NCI-H2107 (cell line): ENCODE results near the gene SUPT3H.
"Not testable (repeated sequence)": the region's sequence is repeated elsewhere in the genome, so short reads cannot be mapped to it uniquely, and the experiment has no call there.

Source experiments
- DNase-seq: peaks from one replicate; lab custom pipeline; 2025; lab: John Stamatoyannopoulos, UW

SUPT3H gene

GRCh38 chr6:44898296-44898930 is 479.3 kb downstream of the SUPT3H start:
- DNase-seq: no peak

DNA sequence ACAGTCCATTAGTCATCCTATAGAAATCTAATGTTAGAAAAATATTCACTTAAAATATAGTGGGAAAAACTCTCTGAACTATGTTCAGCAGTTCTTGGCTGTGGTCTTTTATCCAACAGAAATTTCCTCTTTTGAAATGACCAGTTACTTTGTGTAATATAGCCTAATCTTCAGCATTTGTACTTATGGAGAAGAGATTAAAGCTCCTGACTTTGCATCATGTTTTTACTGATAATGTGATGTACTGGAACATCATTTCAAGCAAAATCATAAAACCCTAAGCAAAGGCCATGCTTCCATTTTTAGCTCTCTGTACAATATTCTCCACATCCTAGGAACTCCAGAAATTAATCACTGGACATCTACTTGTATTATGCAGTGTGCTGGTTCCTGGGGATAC is 480.4 kb downstream of the SUPT3H start:
- no peak for DNase-seq

DNA sequence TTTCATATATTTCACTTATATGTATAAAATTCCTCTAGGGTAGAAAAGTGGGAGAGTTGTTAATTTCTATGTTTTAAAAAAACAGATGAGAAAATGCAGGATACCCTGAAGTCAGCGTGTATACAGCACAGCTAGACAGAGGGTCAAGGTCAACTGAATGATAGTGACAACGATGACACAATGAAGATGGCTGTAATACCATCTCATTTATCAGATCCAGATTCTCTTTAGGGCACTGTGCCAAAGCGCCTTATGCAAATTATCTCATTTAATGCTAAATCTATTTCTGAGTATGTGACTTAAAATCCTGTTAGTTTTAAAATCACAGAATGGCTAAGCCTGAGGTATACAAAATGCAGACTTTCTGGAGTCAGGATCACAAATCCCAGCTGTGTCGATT is 481.0 kb downstream of the SUPT3H start:
- DNase-seq: no peak

DNA sequence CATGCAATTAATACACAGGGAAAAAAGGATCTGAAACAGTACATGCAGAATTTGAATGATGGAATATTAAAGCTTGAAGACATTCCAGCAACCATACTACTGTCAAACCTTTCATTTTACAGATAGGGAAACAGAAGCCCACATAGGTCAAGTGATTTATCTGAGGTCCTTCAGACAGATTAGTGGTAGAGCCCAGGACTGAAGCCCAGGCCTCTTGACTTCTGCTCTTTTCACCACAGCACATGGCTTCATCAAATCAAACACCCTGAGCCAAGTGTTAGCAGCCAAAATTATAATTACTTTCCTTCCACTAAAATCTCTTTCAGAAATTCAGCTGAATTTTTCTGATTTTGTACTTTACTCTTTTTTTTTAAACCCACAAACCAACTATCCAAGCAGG is 485.2 kb downstream of the SUPT3H start:
- DNase-seq: no peak

DNA sequence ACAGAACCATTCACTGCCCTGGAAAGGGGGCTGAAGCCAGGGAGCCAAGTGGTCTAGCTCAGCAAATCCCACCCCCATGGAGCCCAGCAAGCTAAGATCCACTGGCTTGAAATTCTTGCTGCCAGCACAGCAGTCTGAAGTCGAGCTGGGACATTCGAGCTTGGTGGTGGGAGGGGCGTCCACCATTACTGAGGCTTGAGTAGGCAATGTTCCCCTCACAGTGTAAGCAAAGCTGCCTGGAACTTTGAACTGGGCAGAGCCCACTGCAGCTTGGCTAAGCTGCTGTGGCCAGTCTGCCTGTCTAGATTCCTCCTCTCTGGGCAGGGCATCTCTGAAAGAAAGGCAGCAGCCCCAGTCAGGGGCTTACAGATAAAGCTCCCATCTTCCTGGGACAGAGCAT is 498.7 kb downstream of the SUPT3H start:
- not testable (repeated sequence) for DNase-seq

DNA sequence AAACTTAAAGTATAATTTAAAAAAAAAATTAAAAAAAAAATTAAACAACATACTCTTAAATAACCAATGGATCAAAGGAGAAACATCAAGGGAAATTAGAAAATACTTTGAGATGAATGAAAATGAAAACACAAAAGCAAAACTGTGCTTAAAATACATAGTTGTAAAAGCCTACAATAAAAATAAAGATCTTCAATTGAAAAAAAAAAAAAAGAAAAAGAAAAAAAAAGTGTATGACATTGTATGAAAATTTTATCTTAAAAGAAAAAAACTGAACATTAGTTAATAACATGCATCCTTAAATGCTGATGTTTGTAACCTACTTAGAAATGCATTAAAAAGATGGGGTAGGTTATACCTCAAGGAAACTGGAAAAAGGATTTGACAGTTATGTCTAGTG is 501.1 kb downstream of the SUPT3H start:
- not testable (repeated sequence) for DNase-seq

- no peak for DNase-seq
Observed at GRCh38 chr6:44869321-44869897, 508.3 kb downstream of the SUPT3H start.

GRCh38 chr6:44868910-44869309 is 508.8 kb downstream of the SUPT3H start:
- no peak for DNase-seq

DNA sequence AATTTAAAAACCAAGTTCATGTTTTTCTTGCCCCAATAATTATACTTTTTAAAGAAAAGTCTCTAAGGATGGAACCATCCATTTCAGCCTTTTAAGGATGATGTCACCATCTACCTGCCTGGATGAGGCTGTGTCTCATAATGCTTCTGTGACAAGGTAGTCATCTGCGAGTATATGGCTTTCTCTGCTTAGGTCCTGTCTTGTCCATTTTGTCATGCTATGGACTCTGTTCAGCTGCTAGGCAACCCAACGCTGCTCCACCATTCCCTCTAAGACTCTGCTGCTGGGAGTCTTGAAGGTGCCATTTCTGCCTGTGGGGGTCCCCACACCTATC is 509.4 kb downstream of the SUPT3H start:
- DNase-seq: no peak

GRCh38 chr6:44867571-44868334 is 510.0 kb downstream of the SUPT3H start:
- no peak for DNase-seq

DNA sequence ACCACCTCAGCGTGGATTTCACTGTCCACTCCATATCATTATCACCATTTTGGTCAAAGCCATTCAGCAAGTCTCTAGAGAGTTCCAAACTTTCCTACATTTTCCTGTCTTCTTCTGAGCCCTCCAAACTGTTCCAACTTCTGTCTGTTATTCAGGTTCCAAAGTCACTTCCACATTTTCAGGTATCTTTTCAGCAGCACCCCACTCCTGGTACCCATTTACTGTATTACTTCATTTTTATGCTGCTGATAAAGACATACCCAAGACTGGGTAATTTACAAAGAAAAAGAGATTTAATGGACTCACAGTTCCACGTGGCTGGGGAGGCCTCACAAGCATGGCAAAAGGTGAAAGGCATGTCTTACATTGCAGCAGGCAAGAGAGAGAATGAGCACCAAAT is 512.5 kb downstream of the SUPT3H start:
- not testable (repeated sequence) for DNase-seq

GRCh38 chr6:44859901-44860410 is 517.8 kb downstream of the SUPT3H start:
- no peak for DNase-seq

- DNase-seq: no peak
Observed at GRCh38 chr6:44858998-44859397, 518.7 kb downstream of the SUPT3H start.

GRCh38 chr6:44856479-44856878 is 521.3 kb downstream of the SUPT3H start:
- no peak for DNase-seq

GRCh38 chr6:44855562-44856411 is 521.9 kb downstream of the SUPT3H start:
- no peak for DNase-seq

GRCh38 chr6:44854712-44855443 is 522.9 kb downstream of the SUPT3H start:
- no peak for DNase-seq

- DNase-seq: no peak
Observed at GRCh38 chr6:44851176-44851575, 526.6 kb downstream of the SUPT3H start.

DNA sequence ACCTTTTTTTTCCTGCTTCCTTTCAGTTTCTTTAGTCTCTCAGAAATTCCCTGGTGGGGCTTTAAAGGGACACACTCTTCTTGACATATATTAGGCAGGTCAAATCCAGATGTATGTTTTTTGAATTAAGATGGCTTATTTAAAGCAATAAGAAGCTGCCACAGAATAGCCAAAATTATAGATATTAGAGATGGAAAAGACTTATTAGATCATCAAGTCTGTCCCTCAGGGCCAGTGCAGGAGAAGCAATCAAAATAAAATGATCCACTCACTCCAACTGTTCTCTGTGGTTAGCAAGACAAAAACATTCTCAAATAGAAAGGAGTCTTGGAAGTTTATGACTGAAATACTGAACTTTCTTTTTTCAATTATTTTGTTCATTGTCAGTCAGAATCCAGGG is 527.4 kb downstream of the SUPT3H start:
- no peak for DNase-seq

GRCh38 chr6:44849806-44850205 is 527.9 kb downstream of the SUPT3H start:
- DNase-seq: no peak

GRCh38 chr6:44843734-44844133 is 534.0 kb downstream of the SUPT3H start:
- no peak for DNase-seq

DNA sequence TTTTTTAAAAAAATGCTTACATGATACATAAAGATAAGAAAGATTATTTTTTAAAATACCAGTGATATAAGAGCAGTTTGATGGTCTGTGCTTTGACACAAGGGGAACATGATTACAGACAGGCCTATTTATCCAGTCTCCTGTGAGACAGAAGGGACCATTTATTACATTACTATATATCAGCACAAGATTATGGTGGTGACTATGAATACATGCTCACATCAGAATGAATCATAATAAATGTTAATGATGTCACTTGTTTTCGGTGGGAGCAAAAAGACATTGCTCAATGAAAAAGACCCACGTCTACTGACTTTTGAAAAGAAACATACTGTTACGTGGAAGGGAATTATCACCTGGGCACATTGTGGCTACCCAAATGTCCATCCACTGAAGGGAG is 535.1 kb downstream of the SUPT3H start:
- DNase-seq: no peak

DNA sequence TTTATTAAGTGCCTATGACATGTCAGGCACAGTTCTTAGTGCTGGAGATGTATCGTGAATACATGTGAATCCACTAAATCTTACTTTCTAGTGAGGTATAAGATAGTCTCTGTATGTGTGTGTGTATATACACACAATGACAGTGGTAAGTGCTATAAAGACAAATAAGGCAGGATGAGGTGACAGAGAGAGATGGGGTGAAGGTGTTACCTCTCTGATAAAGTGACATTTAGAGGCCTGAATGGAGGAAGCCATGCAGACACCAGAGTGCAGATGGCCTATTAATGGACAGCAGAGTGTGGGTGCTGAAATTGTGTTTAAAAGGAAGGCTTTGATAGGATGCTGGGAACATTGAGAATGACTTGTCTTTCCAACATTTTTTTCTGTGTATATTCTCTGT is 535.9 kb downstream of the SUPT3H start:
- no peak for DNase-seq
